Raji (cell line): ENCODE data around the gene MAGEB6B.

Experiments used
- POLR2A ChIP-seq: IDR thresholded peaks from 2 replicates; pipeline ENCODE4 v1.6.1; 2011; ENCODE audit warnings: low read depth, low read length, control low read depth; ENCODE audit not compliant: insufficient read depth

MAGEB6B gene, protein sequence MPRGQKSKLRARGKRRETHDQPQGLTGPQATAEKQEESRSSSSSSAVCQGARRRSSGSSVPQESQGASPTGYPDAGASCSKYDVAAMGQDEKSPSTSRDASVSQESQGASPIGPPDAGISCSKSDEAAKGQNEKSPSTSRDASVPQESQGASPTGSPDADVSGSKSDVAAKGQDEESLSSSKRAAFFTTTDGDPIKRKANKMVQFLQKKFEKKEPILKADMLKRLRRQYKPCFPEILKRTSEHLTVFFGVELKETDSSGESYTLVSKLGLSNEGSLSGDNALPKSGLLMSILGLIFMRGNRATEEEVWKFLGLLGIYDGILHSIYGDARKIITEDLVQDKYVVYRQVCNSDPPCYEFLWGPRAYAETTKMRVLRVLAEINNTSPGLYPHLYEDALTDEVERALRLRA

DNA sequence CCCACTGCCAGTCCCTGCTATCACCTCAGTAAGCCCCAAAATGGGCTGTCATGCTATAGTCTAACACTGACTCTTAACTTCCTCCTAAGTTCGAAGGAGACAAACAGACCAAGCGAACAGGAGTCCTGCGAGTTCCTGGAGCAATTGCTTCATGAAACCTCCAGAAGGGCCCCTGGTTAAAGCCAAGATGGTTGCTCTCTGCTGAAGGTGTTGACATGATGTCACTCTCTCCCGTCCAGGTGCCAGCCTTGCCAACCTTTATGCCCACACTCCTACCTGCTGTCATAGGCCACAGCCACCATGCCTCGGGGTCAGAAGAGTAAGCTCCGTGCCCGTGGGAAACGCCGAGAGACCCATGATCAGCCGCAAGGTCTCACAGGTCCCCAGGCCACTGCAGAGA, at the start of gene MAGEB6B:
Gene MAGEB6B, plus strand, starts transcription at position 301 of the 400 bp plus-strand sequence. Its CDS starts 0 bp downstream, at position 301.
- no peak for TF ChIP-seq POLR2A

DNA sequence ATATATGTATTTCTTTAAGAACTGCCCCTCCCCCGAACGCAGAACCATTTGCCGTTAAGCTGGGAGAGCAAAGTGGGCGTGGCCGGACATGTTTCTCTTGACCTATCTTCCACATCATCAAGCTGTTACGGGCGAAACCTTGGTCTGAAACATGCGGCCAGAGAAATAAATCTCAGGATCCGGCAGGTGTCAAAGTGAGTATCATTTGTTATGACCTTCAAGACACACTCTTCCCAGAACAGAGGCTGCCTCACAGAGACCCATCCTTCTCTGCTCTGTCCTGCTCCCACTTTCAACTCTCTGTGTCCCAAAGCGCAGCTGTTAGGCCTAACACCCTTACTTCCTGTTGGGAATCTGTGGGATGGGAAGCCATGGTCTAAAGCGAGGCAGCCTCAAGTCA, 22.1 kb upstream of the MAGEB6B start, which contains the start of gene MAGEB18:
Gene MAGEB18, plus strand, starts transcription at position 70 of the 400 bp plus-strand sequence. CDS start 643 bp downstream, outside the sequence.
- TF ChIP-seq POLR2A: no peak

- no peak for TF ChIP-seq POLR2A
These were observed 14.4 kb upstream of the MAGEB6B start for GRCh38 chrX:26146024-26146423.

DNA sequence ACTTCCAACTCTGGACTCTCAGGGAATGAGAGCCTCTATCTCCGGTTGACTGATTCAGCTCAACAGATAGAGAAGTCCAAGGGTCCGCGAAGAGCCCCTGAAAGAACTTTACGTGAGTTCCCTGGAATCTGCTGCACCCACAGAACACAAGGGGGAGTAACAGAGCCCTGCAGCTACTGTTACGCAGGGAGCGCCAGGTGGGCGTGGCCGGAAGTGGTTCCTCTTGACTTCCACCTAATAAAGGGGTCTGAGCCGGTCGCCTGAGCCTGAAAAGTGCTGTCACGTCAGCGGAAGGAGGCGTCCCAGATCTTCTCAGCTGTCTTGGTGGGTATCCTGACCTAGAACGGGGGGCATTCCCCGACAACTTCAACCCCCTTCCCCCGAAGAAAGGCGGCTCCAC, 31.8 kb downstream of the MAGEB6B start, which contains the start of gene MAGEB6:
Gene MAGEB6, plus strand, starts transcription at position 237 of the 400 bp plus-strand sequence. CDS start 1,407 bp downstream, outside the sequence.
- TF ChIP-seq POLR2A: no peak

- TF ChIP-seq POLR2A: no peak
These were observed 43.2 kb downstream of the MAGEB6B start for GRCh38 chrX:26203561-26203960.

GRCh38 chrX:26208012-26208411, 47.6 kb downstream of the MAGEB6B start:
- no peak for TF ChIP-seq POLR2A
